ENCODE data around the gene DFFB. TPM values are rescaled to one million over a fixed set of nuclear protein-coding genes. Genes with fewer than 3 reads are reported as not detected.

Gene DFFB
- total and polyA plus RNA-seq, 2 of the 13 experiments (the other 11 are each of a cell fraction or from before 2014, with no cell fraction given), result 4.6 to 9.3 TPM

GRCh38 chr1:3925762-3926161, 68.5 kb downstream of the DFFB start (continued):
- TF ChIP-seq ZNF431 (CRISPR knock-in tag; IDR thresholded peaks at IDR 0.05; ENCODE audit: borderline replicate concordance, low read depth) (no peak), ZNF772 (CRISPR knock-in tag; IDR thresholded peaks at IDR 0.05) (no peak), HCFC1 (IDR thresholded peaks at IDR 0.05; ENCODE audit: low read depth, low read length) (no peak), RARG (CRISPR knock-in tag; IDR thresholded peaks at IDR 0.05; ENCODE audit: low read depth) (no peak), PRPF4 (IDR thresholded peaks at IDR 0.05; ENCODE audit: low read depth, low read length, poor library complexity, severe bottlenecking) (no peak), EED (CRISPR knock-in tag; IDR thresholded peaks at IDR 0.05) (no peak), ZNF343 (CRISPR knock-in tag; IDR thresholded peaks at IDR 0.05) (no peak)

- H3K4me3 ChIP-seq (replicated peaks in 1 of 3; ENCODE audit: insufficient read depth in 1 of 3, low read depth in 2 of 3, low read length in 3 of 3), result no peak overlapping the region
- no peak for DNase-seq (ENCODE audit: low spot score)
- H3K27me3 ChIP-seq (ENCODE audit: control insufficient read depth in 1 of 2, insufficient read depth in 2 of 2, low read length in 2 of 2), result peaks cover 9 to 39% of the 10 kb centered on the region in 2 experiments
- H3K9ac ChIP-seq (ENCODE audit: insufficient read depth, low read depth, low read length), result no peak overlapping the region
- H3K36me3 ChIP-seq (replicated peaks in 1 of 2; ENCODE audit: control insufficient read depth in 1 of 2, insufficient read depth in 2 of 2, low read length in 2 of 2), result no peaks in the 10 kb centered on the region
- in situ Hi-C loops (cut with HindIII; ENCODE audit: extremely low pct_ligation_motif_present, low pct_unique_long_range_greater_than_20kb), result no loop called here
- CTCF ChIA-PET (ENCODE audit: low intra/inter-chr PET ratio, low total read pairs), result no interaction called here
- H3K9me3 ChIP-seq (ENCODE audit: low read length), result no peaks in the 10 kb centered on the region
- intact Hi-C loops (cut with micrococcal nuclease; ENCODE audit: unreplicated experiment), result no loop called here
- H4K20me1 ChIP-seq (ENCODE audit: insufficient read depth, low read length), result no peaks in the 10 kb centered on the region
- no peak for FAIRE-seq
- no peaks in the 10 kb centered on the region for H3K4me1 ChIP-seq (ENCODE audit: insufficient read depth, low read length)
- POLR2A ChIA-PET, result no interaction called here
- no peaks in the 10 kb centered on the region for H3K79me2 ChIP-seq (ENCODE audit: insufficient read depth, low read length)
- no peak overlapping the region for H2AFZ ChIP-seq (ENCODE audit: low read length)
- no peak overlapping the region for H3K27ac ChIP-seq (ENCODE audit: extremely low read length, insufficient read depth, low read length)
- no peak for ATAC-seq
- no peak overlapping the region for H3K4me2 ChIP-seq (ENCODE audit: low read depth, low read length)
- BruUV-seq (replicated peaks), result no TSS peak
- no peak for TF ChIP-seq ZNF281 (CRISPR knock-in tag; IDR thresholded peaks at IDR 0.05; ENCODE audit: borderline replicate concordance)
- TF ChIP-seq ZBTB49 (CRISPR knock-in tag; IDR thresholded peaks at IDR 0.05; ENCODE audit: borderline replicate concordance), result no peak
- TF ChIP-seq TFE3 (CRISPR knock-in tag; IDR thresholded peaks at IDR 0.05), result no peak
- no peak for TF ChIP-seq ZFYVE20 (CRISPR knock-in tag; IDR thresholded peaks at IDR 0.05; ENCODE audit: borderline replicate concordance, low read depth)
- TF ChIP-seq ZBTB42 (CRISPR knock-in tag; IDR thresholded peaks at IDR 0.05), result no peak
- TF ChIP-seq ZNF296 (CRISPR knock-in tag; conservative IDR thresholded peaks at IDR 0.05), result no peak
- no peak for TF ChIP-seq NFATC3 (CRISPR knock-in tag; IDR thresholded peaks at IDR 0.05)
- TF ChIP-seq FIP1L1 (IDR thresholded peaks at IDR 0.05; ENCODE audit: borderline replicate concordance, insufficient read depth, low read depth, low read length), result no peak
- TF ChIP-seq ZNF770 (CRISPR knock-in tag; IDR thresholded peaks at IDR 0.05), result no peak
Observed at GRCh38 chr1:3926956-3927355, 69.7 kb downstream of the DFFB start.

Data from HepG2 (cell line).